ENCODE measurements around the gene CNTNAP2. TPM values are rescaled to one million over a fixed set of nuclear protein-coding genes. Genes with fewer than 3 reads are reported as not detected.

The CNTNAP2 gene
- total RNA-seq, 4 donors from 2014 or later = 0.42 TPM; not detected in 3

GRCh38 chr7:148266795-148267194, 2150.2 kb downstream of the CNTNAP2 start:
- DNase-seq (ENCODE audit: low spot score in 2 of 2) = no peak
- H3K27ac ChIP-seq = no peak overlapping the region
- peaks cover 0 to 10% (median 0%) of the 10 kb centered on the region in 4 donors for H3K4me1 ChIP-seq
- no peaks in the 10 kb centered on the region for H3K36me3 ChIP-seq
- H3K9me3 ChIP-seq = no peaks in the 10 kb centered on the region
- H3K27me3 ChIP-seq = no peaks in the 10 kb centered on the region
- H3K4me3 ChIP-seq = no peak overlapping the region
- WGBS, 2 donors = 83 to 90% methylated on average over 8 of the region's 8 CpGs
- TF ChIP-seq, protein P1, sequence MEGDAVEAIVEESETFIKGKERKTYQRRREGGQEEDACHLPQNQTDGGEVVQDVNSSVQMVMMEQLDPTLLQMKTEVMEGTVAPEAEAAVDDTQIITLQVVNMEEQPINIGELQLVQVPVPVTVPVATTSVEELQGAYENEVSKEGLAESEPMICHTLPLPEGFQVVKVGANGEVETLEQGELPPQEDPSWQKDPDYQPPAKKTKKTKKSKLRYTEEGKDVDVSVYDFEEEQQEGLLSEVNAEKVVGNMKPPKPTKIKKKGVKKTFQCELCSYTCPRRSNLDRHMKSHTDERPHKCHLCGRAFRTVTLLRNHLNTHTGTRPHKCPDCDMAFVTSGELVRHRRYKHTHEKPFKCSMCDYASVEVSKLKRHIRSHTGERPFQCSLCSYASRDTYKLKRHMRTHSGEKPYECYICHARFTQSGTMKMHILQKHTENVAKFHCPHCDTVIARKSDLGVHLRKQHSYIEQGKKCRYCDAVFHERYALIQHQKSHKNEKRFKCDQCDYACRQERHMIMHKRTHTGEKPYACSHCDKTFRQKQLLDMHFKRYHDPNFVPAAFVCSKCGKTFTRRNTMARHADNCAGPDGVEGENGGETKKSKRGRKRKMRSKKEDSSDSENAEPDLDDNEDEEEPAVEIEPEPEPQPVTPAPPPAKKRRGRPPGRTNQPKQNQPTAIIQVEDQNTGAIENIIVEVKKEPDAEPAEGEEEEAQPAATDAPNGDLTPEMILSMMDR (IDR thresholded peaks at IDR 0.05) = no peak
- no peak for TF ChIP-seq EP300 (IDR thresholded peaks at IDR 0.05)
- no peak for TF ChIP-seq POLR2A (IDR thresholded peaks at IDR 0.05)

- no peak overlapping the region for H3K4me3 ChIP-seq
- H3K4me1 ChIP-seq = no peaks in the 10 kb centered on the region
- no peaks in the 10 kb centered on the region for H3K9me3 ChIP-seq
- H3K27me3 ChIP-seq = no peaks in the 10 kb centered on the region
- TF ChIP-seq POLR2A (IDR thresholded peaks at IDR 0.05) (no peak), EP300 (IDR thresholded peaks at IDR 0.05) (no peak)
- TF ChIP-seq, protein P1 (IDR thresholded peaks at IDR 0.05) = no peak
- H3K36me3 ChIP-seq = no peaks in the 10 kb centered on the region
- no peak for DNase-seq (ENCODE audit: low spot score in 2 of 2)
- H3K27ac ChIP-seq = no peak overlapping the region
- WGBS, 2 donors = 81 to 86% methylated on average over 4 of the region's 4 CpGs
Observed at GRCh38 chr7:148270576-148270975, 2154.0 kb downstream of the CNTNAP2 start.

GRCh38 chr7:148274118-148274517, 2157.5 kb downstream of the CNTNAP2 start:
- Histone ChIP-seq H3K27me3 (no peaks in the 10 kb centered on the region), H3K9me3 (no peaks in the 10 kb centered on the region), H3K4me1 (no peaks in the 10 kb centered on the region), H3K4me3 (no peak overlapping the region), H3K36me3 (no peaks in the 10 kb centered on the region), H3K27ac (no peak overlapping the region)
- TF ChIP-seq EP300 (IDR thresholded peaks at IDR 0.05) = no peak
- no peak for TF ChIP-seq POLR2A (IDR thresholded peaks at IDR 0.05)
- TF ChIP-seq, protein P1 (IDR thresholded peaks at IDR 0.05) = no peak
- 89 to 90% methylated on average over 3 of the region's 3 CpGs for WGBS, 2 donors
- no peak for DNase-seq (ENCODE audit: low spot score in 2 of 2)

GRCh38 chr7:148275359-148275890, 2158.8 kb downstream of the CNTNAP2 start:
- Histone ChIP-seq H3K4me1 (no peaks in the 10 kb centered on the region), H3K36me3 (no peaks in the 10 kb centered on the region), H3K4me3 (no peak overlapping the region), H3K27ac (no peak overlapping the region), H3K27me3 (no peaks in the 10 kb centered on the region), H3K9me3 (no peaks in the 10 kb centered on the region)
- DNase-seq (ENCODE audit: low spot score in 2 of 2) = no peak
- 66 to 74% methylated on average over 4 of the region's 4 CpGs for WGBS, 2 donors
- TF ChIP-seq, protein P1 (IDR thresholded peaks at IDR 0.05) = no peak
- TF ChIP-seq POLR2A (IDR thresholded peaks at IDR 0.05) (no peak), EP300 (IDR thresholded peaks at IDR 0.05) (no peak)

GRCh38 chr7:148276314-148277041, 2159.9 kb downstream of the CNTNAP2 start:
- no peak for DNase-seq (ENCODE audit: low spot score in 2 of 2)
- Histone ChIP-seq H3K9me3 (no peaks in the 10 kb centered on the region), H3K27me3 (no peaks in the 10 kb centered on the region), H3K4me3 (no peak overlapping the region), H3K36me3 (no peaks in the 10 kb centered on the region), H3K4me1 (no peaks in the 10 kb centered on the region), H3K27ac (no peak overlapping the region)
- WGBS, 2 donors = 56 to 60% methylated on average over 11 of the region's 11 CpGs
- TF ChIP-seq POLR2A (IDR thresholded peaks at IDR 0.05) (no peak), EP300 (IDR thresholded peaks at IDR 0.05) (no peak)
- TF ChIP-seq, protein P1 (IDR thresholded peaks at IDR 0.05) = no peak

Data from tibial nerve (tissue), 4 donors.